ENCODE data around the gene PARVB.

DNA sequence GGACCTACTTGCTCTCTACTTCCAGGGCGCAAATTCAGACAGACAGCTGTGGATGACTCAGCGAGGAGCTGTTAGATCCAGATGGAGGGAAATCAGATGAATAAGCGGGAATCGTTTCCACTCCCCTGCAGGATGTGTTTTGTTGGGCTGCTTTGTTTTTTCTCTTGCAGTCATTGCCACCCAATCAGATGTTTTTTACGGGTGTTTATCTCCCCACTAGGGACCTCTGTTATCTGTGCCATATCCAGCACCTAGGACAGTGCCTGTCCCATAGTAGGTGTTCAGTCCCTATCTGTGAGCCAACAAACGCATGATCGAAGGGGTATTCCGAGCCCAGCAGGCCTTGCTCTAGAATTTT lies 105.5 kb downstream of the PARVB start:
- TF ChIP-seq, protein P1, sequence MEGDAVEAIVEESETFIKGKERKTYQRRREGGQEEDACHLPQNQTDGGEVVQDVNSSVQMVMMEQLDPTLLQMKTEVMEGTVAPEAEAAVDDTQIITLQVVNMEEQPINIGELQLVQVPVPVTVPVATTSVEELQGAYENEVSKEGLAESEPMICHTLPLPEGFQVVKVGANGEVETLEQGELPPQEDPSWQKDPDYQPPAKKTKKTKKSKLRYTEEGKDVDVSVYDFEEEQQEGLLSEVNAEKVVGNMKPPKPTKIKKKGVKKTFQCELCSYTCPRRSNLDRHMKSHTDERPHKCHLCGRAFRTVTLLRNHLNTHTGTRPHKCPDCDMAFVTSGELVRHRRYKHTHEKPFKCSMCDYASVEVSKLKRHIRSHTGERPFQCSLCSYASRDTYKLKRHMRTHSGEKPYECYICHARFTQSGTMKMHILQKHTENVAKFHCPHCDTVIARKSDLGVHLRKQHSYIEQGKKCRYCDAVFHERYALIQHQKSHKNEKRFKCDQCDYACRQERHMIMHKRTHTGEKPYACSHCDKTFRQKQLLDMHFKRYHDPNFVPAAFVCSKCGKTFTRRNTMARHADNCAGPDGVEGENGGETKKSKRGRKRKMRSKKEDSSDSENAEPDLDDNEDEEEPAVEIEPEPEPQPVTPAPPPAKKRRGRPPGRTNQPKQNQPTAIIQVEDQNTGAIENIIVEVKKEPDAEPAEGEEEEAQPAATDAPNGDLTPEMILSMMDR (conservative IDR thresholded peaks at IDR 0.05), result no peak
- no peak for TF ChIP-seq EZH2 (IDR thresholded peaks at IDR 0.05; ENCODE audit: low read depth)
